NCI-H2081 (cell line): ENCODE measurements around the gene GORASP2.
A peak's percentile ranks its signal among the peaks of the same experiment; 100 is the strongest.
"Not testable (repeated sequence)": the region's sequence is repeated elsewhere in the genome, so short reads cannot be mapped to it uniquely, and the experiment has no call there.

Experiments used
- DNase-seq, 2 experiments: peaks; one replicate each; lab custom pipeline; 2025; lab: John Stamatoyannopoulos, UW

GORASP2 gene

GRCh38 chr2:170928824-170929685 is at the start of gene GORASP2:
Gene GORASP2 (plus strand): TSS chr2:170929253. CDS start chr2:170929341, 88 bp downstream.
- DNase-seq, result peak; percentile 98 to 99

GRCh38 chr2:170881840-170882239 is 47.2 kb upstream of the GORASP2 start:
- DNase-seq, result no peak

GRCh38 chr2:170882758-170883157 is 46.3 kb upstream of the GORASP2 start:
- DNase-seq, result no peak

- DNase-seq, result no peak
Observed at GRCh38 chr2:170883683-170884082, 45.4 kb upstream of the GORASP2 start.

GRCh38 chr2:170885130-170885791 is 43.8 kb upstream of the GORASP2 start:
- no peak for DNase-seq

GRCh38 chr2:170886386-170886785 is 42.7 kb upstream of the GORASP2 start:
- DNase-seq, result no peak

GRCh38 chr2:170887496-170887895 is 41.6 kb upstream of the GORASP2 start:
- DNase-seq, result no peak

GRCh38 chr2:170887896-170888295 is 41.2 kb upstream of the GORASP2 start:
- DNase-seq, result no peak

- no peak for DNase-seq
Observed at GRCh38 chr2:170891893-170892292, 37.2 kb upstream of the GORASP2 start.

GRCh38 chr2:170892391-170892951 is 36.6 kb upstream of the GORASP2 start:
- no peak for DNase-seq

GRCh38 chr2:170895023-170895757 is 33.9 kb upstream of the GORASP2 start:
- no peak for DNase-seq

GRCh38 chr2:170896622-170897021 is 32.4 kb upstream of the GORASP2 start:
- DNase-seq, result no peak

GRCh38 chr2:170897108-170897507 is 31.9 kb upstream of the GORASP2 start:
- no peak for DNase-seq

- DNase-seq, result no peak
Observed at GRCh38 chr2:170905864-170906263, 23.2 kb upstream of the GORASP2 start.

- DNase-seq, result no peak
Observed at GRCh38 chr2:170911314-170911889, 17.7 kb upstream of the GORASP2 start.

GRCh38 chr2:170914994-170915666 is 13.9 kb upstream of the GORASP2 start:
- DNase-seq, result not testable (repeated sequence)

GRCh38 chr2:170917219-170917913 is 11.7 kb upstream of the GORASP2 start:
- no peak for DNase-seq

GRCh38 chr2:170917957-170918356 is 11.1 kb upstream of the GORASP2 start:
- no peak for DNase-seq

GRCh38 chr2:170921873-170922272 is 7.2 kb upstream of the GORASP2 start:
- DNase-seq, result not testable (repeated sequence)

GRCh38 chr2:170922634-170923494 is 6.2 kb upstream of the GORASP2 start:
- DNase-seq, result no peak
